ENCODE results near the gene FKRP.

FKRP gene

DNA sequence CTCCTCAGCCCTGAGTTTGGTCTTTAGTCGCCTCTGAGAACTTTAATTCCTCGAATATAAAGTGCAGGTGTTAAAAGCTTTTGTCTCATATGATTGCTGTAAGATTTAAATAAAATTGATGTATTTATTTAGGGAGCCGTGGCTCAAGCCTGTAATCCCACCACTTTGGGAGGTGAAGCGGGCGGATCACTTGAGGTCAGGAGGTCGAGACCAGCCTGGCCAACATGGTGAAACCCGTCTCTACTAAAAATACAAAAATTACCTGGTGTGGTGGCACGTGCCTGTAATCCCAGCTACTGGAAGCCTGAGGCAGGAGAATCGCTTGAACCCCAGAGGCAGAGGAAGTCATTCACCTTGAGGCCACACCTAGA, 43.1 kb downstream of the FKRP start:
- Histone ChIP-seq H3K4me1 (peaks cover 5% of the 10 kb centered on the region), H3K4me3 (ENCODE audit: low read depth, low read length) (no peak overlapping the region)

GRCh38 chr19:46789371-46789770, 43.5 kb downstream of the FKRP start:
- H3K4me3 ChIP-seq (ENCODE audit: low read depth, low read length), result no peak overlapping the region
- TF ChIP-seq, protein P1, sequence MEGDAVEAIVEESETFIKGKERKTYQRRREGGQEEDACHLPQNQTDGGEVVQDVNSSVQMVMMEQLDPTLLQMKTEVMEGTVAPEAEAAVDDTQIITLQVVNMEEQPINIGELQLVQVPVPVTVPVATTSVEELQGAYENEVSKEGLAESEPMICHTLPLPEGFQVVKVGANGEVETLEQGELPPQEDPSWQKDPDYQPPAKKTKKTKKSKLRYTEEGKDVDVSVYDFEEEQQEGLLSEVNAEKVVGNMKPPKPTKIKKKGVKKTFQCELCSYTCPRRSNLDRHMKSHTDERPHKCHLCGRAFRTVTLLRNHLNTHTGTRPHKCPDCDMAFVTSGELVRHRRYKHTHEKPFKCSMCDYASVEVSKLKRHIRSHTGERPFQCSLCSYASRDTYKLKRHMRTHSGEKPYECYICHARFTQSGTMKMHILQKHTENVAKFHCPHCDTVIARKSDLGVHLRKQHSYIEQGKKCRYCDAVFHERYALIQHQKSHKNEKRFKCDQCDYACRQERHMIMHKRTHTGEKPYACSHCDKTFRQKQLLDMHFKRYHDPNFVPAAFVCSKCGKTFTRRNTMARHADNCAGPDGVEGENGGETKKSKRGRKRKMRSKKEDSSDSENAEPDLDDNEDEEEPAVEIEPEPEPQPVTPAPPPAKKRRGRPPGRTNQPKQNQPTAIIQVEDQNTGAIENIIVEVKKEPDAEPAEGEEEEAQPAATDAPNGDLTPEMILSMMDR (IDR thresholded peaks at IDR 0.05), result no peak

More for the DNA sequence above, 43.1 kb downstream of the FKRP start:
- TF ChIP-seq, protein P1 (IDR thresholded peaks at IDR 0.05), result no peak
- no peak overlapping the region for H3K27ac ChIP-seq
- no peak overlapping the region for H3K4me2 ChIP-seq (ENCODE audit: low read length)
- H3K9ac ChIP-seq, result no peak overlapping the region
- H3K27me3 ChIP-seq (ENCODE audit: control insufficient read depth, insufficient read depth, low read length), result no peaks in the 10 kb centered on the region
- no peaks in the 10 kb centered on the region for H3K36me3 ChIP-seq (ENCODE audit: control insufficient read depth, insufficient read depth, low read length)
- H3K9me3 ChIP-seq (ENCODE audit: control insufficient read depth, low read length), result no peaks in the 10 kb centered on the region
- no peak overlapping the region for H2AFZ ChIP-seq
- no peaks in the 10 kb centered on the region for H3K79me2 ChIP-seq

GRCh38 chr19:46791944-46792343, 46.1 kb downstream of the FKRP start:
- H3K79me2 ChIP-seq, result no peaks in the 10 kb centered on the region
- no peak overlapping the region for H3K4me3 ChIP-seq (ENCODE audit: low read depth, low read length)
- peak overlapping the region; percentile 13 for H2AFZ ChIP-seq
- H3K36me3 ChIP-seq (ENCODE audit: control insufficient read depth, insufficient read depth, low read length), result no peaks in the 10 kb centered on the region
- TF ChIP-seq, protein P1 (IDR thresholded peaks at IDR 0.05), result no peak
- no peaks in the 10 kb centered on the region for H3K9me3 ChIP-seq (ENCODE audit: control insufficient read depth, low read length)
- H3K4me2 ChIP-seq (ENCODE audit: low read length), result no peak overlapping the region
- no peak overlapping the region for H3K27ac ChIP-seq
- H3K9ac ChIP-seq, result no peak overlapping the region
- no peaks in the 10 kb centered on the region for H3K27me3 ChIP-seq (ENCODE audit: control insufficient read depth, insufficient read depth, low read length)
- H3K4me1 ChIP-seq, result no peaks in the 10 kb centered on the region

More at GRCh38 chr19:46789371-46789770, 43.5 kb downstream of the FKRP start:
- Histone ChIP-seq H3K27me3 (ENCODE audit: control insufficient read depth, insufficient read depth, low read length) (no peaks in the 10 kb centered on the region), H3K36me3 (ENCODE audit: control insufficient read depth, insufficient read depth, low read length) (no peaks in the 10 kb centered on the region), H3K4me1 (peaks cover under 1% of the 10 kb centered on the region), H3K9me3 (ENCODE audit: control insufficient read depth, low read length) (no peaks in the 10 kb centered on the region), H2AFZ (no peak overlapping the region), H3K4me2 (ENCODE audit: low read length) (no peak overlapping the region), H3K9ac (no peak overlapping the region), H3K27ac (no peak overlapping the region), H3K79me2 (no peaks in the 10 kb centered on the region)

- Histone ChIP-seq H2AFZ (no peak overlapping the region), H3K36me3 (ENCODE audit: control insufficient read depth, insufficient read depth, low read length) (no peaks in the 10 kb centered on the region), H3K9me3 (ENCODE audit: control insufficient read depth, low read length) (no peaks in the 10 kb centered on the region), H3K4me1 (no peaks in the 10 kb centered on the region), H3K4me2 (ENCODE audit: low read length) (no peak overlapping the region), H3K9ac (no peak overlapping the region), H3K27me3 (ENCODE audit: control insufficient read depth, insufficient read depth, low read length) (no peaks in the 10 kb centered on the region), H3K4me3 (ENCODE audit: low read depth, low read length) (no peak overlapping the region), H3K79me2 (no peaks in the 10 kb centered on the region), H3K27ac (no peak overlapping the region)
- TF ChIP-seq, protein P1 (IDR thresholded peaks at IDR 0.05), result no peak
Observed at GRCh38 chr19:46797881-46798280, 52.0 kb downstream of the FKRP start.

DNA sequence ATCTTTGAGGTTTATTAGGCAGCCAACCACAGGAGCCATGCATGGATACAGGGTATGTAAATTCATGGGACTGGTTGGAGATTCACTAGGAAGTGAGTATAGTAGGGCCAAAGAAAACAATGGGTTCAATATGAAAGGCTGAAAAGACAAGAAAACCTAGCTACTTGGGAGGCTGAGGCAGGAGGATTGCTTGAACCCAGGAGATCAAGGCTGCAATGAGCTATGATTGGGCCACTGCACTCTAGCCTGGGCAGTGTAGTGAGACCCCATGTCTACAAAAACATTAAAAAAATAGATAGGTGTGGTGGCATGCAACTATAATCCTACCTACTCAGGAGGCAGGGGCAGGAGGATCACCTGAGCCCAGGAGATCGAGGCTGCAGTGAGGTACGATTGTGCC, 52.9 kb downstream of the FKRP start:
- H2AFZ ChIP-seq, result no peak overlapping the region
- no peaks in the 10 kb centered on the region for H3K9me3 ChIP-seq (ENCODE audit: control insufficient read depth, low read length)
- TF ChIP-seq, protein P1 (IDR thresholded peaks at IDR 0.05), result no peak
- H3K79me2 ChIP-seq, result no peaks in the 10 kb centered on the region
- H3K27me3 ChIP-seq (ENCODE audit: control insufficient read depth, insufficient read depth, low read length), result no peaks in the 10 kb centered on the region
- H3K9ac ChIP-seq, result no peak overlapping the region
- H3K4me3 ChIP-seq (ENCODE audit: low read depth, low read length), result no peak overlapping the region
- H3K4me2 ChIP-seq (ENCODE audit: low read length), result no peak overlapping the region
- H3K36me3 ChIP-seq (ENCODE audit: control insufficient read depth, insufficient read depth, low read length), result no peaks in the 10 kb centered on the region
- no peaks in the 10 kb centered on the region for H3K4me1 ChIP-seq
- no peak overlapping the region for H3K27ac ChIP-seq
